ENCODE results near the gene TDRD7. TPM values are rescaled to one million over a fixed set of nuclear protein-coding genes. Genes with fewer than 3 reads are reported as not detected.

Gene TDRD7
- total RNA-seq, 2 donors from 2014 or later, result 9.3 to 18.0 TPM

- 57% methylated on average over 5 of the region's 5 CpGs for WGBS
- Histone ChIP-seq H3K36me3 (no peaks in the 10 kb centered on the region), H3K27ac (no peak overlapping the region), H3K4me3 (no peak overlapping the region), H3K27me3 (replicated peaks; ENCODE audit: insufficient read depth) (no peaks in the 10 kb centered on the region), H3K9me3 (no peaks in the 10 kb centered on the region), H3K4me1 (replicated peaks) (peaks cover 4% of the 10 kb centered on the region)
- intact Hi-C loops (cut with DNase I), result loop anchor here (5.0 kb wide), 2 partner anchors 57 to 97 kb away; no protein-coding TSS in a partner anchor
- no peak for DNase-seq (ENCODE audit: low spot score)
- TF ChIP-seq POLR2AphosphoS5 (IDR thresholded peaks at IDR 0.05) (no peak), POLR2A (IDR thresholded peaks at IDR 0.05) (no peak), CTCF (IDR thresholded peaks at IDR 0.05) (no peak)
Measured at GRCh38 chr9:97500263-97500662, 88.4 kb downstream of the TDRD7 start.

GRCh38 chr9:97500765-97501176 is 88.9 kb downstream of the TDRD7 start:
- H3K4me3 ChIP-seq, result peak overlapping the region; percentile 72 to 82
- H3K4me1 ChIP-seq (replicated peaks), result peaks cover 4% of the 10 kb centered on the region
- no peaks in the 10 kb centered on the region for H3K9me3 ChIP-seq
- whole genome bisulfite sequencing, result 14% methylated on average over 6 of the region's 6 CpGs
- no peak for DNase-seq (ENCODE audit: low spot score)
- no peaks in the 10 kb centered on the region for H3K27me3 ChIP-seq (replicated peaks; ENCODE audit: insufficient read depth)
- intact Hi-C loops (cut with DNase I), result loop anchor here (5.0 kb wide), 2 partner anchors 57 to 97 kb away; no protein-coding TSS in a partner anchor
- H3K36me3 ChIP-seq, result no peaks in the 10 kb centered on the region
- TF ChIP-seq POLR2AphosphoS5 (IDR thresholded peaks at IDR 0.05) (no peak), CTCF (IDR thresholded peaks at IDR 0.05) (no peak), POLR2A (IDR thresholded peaks at IDR 0.05) (no peak)
- peak overlapping the region; percentile 30 to 49 for H3K27ac ChIP-seq

- H3K4me1 ChIP-seq (replicated peaks), result peaks cover 4% of the 10 kb centered on the region
- no peaks in the 10 kb centered on the region for H3K9me3 ChIP-seq
- H3K36me3 ChIP-seq, result no peaks in the 10 kb centered on the region
- TF ChIP-seq POLR2A (IDR thresholded peaks at IDR 0.05), result no peak
- TF ChIP-seq POLR2AphosphoS5 (IDR thresholded peaks at IDR 0.05), result peak; percentile 17
- TF ChIP-seq CTCF (IDR thresholded peaks at IDR 0.05), result peak in 1 of 4 experiments; percentile 28
- intact Hi-C loops (cut with DNase I), result loop anchor here (5.0 kb wide), 2 partner anchors 56 to 96 kb away; no protein-coding TSS in a partner anchor
- 0% methylated on average over 32 of the region's 87 CpGs for WGBS
- peak within 1 kb of the TSS; percentile 49 to 75 for H3K27ac ChIP-seq
- H3K27me3 ChIP-seq (replicated peaks; ENCODE audit: insufficient read depth), result no peaks in the 10 kb centered on the region
- peak; percentile 56 for DNase-seq (ENCODE audit: low spot score)
- H3K4me3 ChIP-seq, result peak within 1 kb of the TSS; percentile 72 to 82
Measured at GRCh38 chr9:97501177-97501971, 89.5 kb downstream of the TDRD7 start, which contains the start of gene TMOD1. TMOD1 (plus strand) TSS chr9:97501666; CDS start chr9:97524189, 22,523 bp downstream.

GRCh38 chr9:97501972-97502221 is 90.0 kb downstream of the TDRD7 start:
- Histone ChIP-seq H3K9me3 (no peaks in the 10 kb centered on the region), H3K27ac (peak overlapping the region; percentile 48 to 75), H3K4me1 (replicated peaks) (peaks cover 4% of the 10 kb centered on the region), H3K4me3 (peak overlapping the region; percentile 72 to 82), H3K36me3 (no peaks in the 10 kb centered on the region), H3K27me3 (replicated peaks; ENCODE audit: insufficient read depth) (no peaks in the 10 kb centered on the region)
- no peak for TF ChIP-seq CTCF (IDR thresholded peaks at IDR 0.05)
- TF ChIP-seq POLR2A (IDR thresholded peaks at IDR 0.05), result no peak
- TF ChIP-seq POLR2AphosphoS5 (IDR thresholded peaks at IDR 0.05), result no peak
- 0% methylated on average over 23 of the region's 30 CpGs for WGBS
- intact Hi-C loops (cut with DNase I), result loop anchor here (5.0 kb wide), 2 partner anchors 55 to 95 kb away; no protein-coding TSS in a partner anchor
- no peak for DNase-seq (ENCODE audit: low spot score)

Data from prostate gland (tissue), 2 donors.